CD8-positive, alpha-beta memory T cell (primary cell): ENCODE data around the gene SPRR2D. TPM values are rescaled to one million over a fixed set of nuclear protein-coding genes. Genes with fewer than 3 reads are reported as not detected.
"Not testable (repeated sequence)": the region's sequence is repeated elsewhere in the genome, so short reads cannot be mapped to it uniquely, and the experiment has no call there.

Experiments used
- CTCF ChIA-PET: fragments of 350-600 bp; sonication (Branson Sonifier 250); formaldehyde crosslinking; loops from one replicate; lab custom pipeline; 2021; ENCODE audit warnings: antibody characterized with exemption; lab: Charles Lee
- POLR2A ChIA-PET: fragments of 350-600 bp; sonication (Branson Sonifier 250); formaldehyde crosslinking; loops from one replicate; lab custom pipeline; 2021; ENCODE audit warnings: antibody characterized with exemption; lab: Charles Lee
- DNase-seq, 5 donors: peaks; one replicate each; pipeline versions ENCODE4 v3.0.0 to v3.0.0-alpha.2; 2020 to 2022; ENCODE audit warnings: mixed read lengths in 1 of 5
- H3K27ac ChIP-seq: one replicate; pipeline ENCODE4 v1.7.0; 2013; ENCODE audit warnings: low read depth, mild to moderate bottlenecking, low read length, moderate library complexity
- H3K27me3 ChIP-seq: 2 replicates; pipeline ENCODE4 v1.7.0; 2013; ENCODE audit warnings: low read length, mild to moderate bottlenecking; ENCODE audit not compliant: insufficient read depth, poor library complexity, severe bottlenecking
- H3K36me3 ChIP-seq: 2 replicates; pipeline ENCODE4 v1.7.0; 2013; ENCODE audit warnings: mild to moderate bottlenecking, low read length, moderate library complexity; ENCODE audit not compliant: insufficient read depth
- H3K4me1 ChIP-seq: 2 replicates; pipeline ENCODE4 v1.7.0; 2013; ENCODE audit warnings: mild to moderate bottlenecking, low read length, moderate library complexity; ENCODE audit not compliant: insufficient read depth
- H3K4me3 ChIP-seq: 2 replicates; pipeline ENCODE4 v1.7.0; 2013; ENCODE audit warnings: mild to moderate bottlenecking, low read length
- H3K9me3 ChIP-seq: 2 replicates; pipeline ENCODE4 v1.7.0; 2013; ENCODE audit warnings: mild to moderate bottlenecking, low read length
- H3K27ac Mint-ChIP-seq, 8 donors: one replicate each; pipeline ENCODE4 v1.8.0; 2020 to 2021; ENCODE audit warnings: mixed read lengths in 8 of 8, mild to moderate bottlenecking in 6 of 8, inconsistent platforms in 3 of 8, moderate library complexity in 3 of 8
- H3K27me3 Mint-ChIP-seq, 2 donors: one replicate each; pipeline ENCODE4 v1.8.0; 2020 to 2021; ENCODE audit warnings: mixed read lengths in 2 of 2, mild to moderate bottlenecking in 1 of 2, moderate library complexity in 1 of 2
- H3K36me3 Mint-ChIP-seq, 3 donors: one replicate each; pipeline ENCODE4 v1.8.0; 2020 to 2021; ENCODE audit warnings: mixed read lengths in 3 of 3, inconsistent platforms in 1 of 3, mild to moderate bottlenecking in 1 of 3
- H3K4me1 Mint-ChIP-seq, 3 donors: one replicate each; pipeline ENCODE4 v1.8.0; 2020 to 2021; ENCODE audit warnings: mixed read lengths in 3 of 3, inconsistent platforms in 1 of 3, mild to moderate bottlenecking in 1 of 3
- H3K4me3 Mint-ChIP-seq, 7 donors: one replicate each; pipeline ENCODE4 v1.8.0; 2020 to 2021; ENCODE audit warnings: mixed read lengths in 7 of 7, mild to moderate bottlenecking in 6 of 7, moderate library complexity in 4 of 7, inconsistent platforms in 2 of 7
- H3K9me3 Mint-ChIP-seq, 5 donors: one replicate each; pipeline ENCODE4 v1.8.0; 2020 to 2022; ENCODE audit warnings: mixed read lengths in 5 of 5, mild to moderate bottlenecking in 3 of 5, moderate library complexity in 2 of 5, inconsistent platforms in 1 of 5
- polyA plus RNA-seq: library from polyadenylated mRNA; unstranded; fragments of 300-500 nt; fragmentation: Illumina TruSeq; gene quantifications from one replicate; pipeline ENCODE4 v1.2.3, GENCODE V29; 2021
- total RNA-seq, 2 experiments: library from RNA; stranded (reverse); gene quantifications; one replicate each; pipeline ENCODE4 v1.2.3, GENCODE V29; 2021

SPRR2D gene
- total and polyA plus RNA-seq, 3 experiments from 2014 or later, result not detected

DNA sequence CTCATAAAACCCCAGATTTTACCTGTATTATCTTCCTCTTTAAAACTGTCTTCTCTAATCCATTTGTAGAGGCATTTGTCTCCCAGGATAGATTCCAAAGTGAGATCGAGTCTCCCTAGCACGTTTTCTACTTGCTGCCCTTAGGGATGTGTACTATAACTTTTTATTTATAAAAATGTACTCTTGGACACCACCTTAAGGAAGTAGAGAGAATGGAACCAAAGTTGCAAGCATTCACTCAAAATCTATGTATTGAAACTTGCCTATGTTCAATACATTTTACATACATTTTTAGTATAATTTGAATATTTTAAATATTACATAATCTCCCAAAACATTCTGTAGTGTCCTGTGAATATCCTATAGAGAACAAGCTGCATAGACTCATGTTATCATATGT lies 17.2 kb upstream of the SPRR2D start:
- no peak overlapping the region for H3K27ac ChIP-seq
- Mint-ChIP-seq H3K36me3 (no peaks in the 10 kb centered on the region), H3K4me3 (no peak overlapping the region), H3K27me3 (peaks cover 6 to 44% of the 10 kb centered on the region in 2 donors), H3K4me1 (no peaks in the 10 kb centered on the region), H3K27ac (no peak overlapping the region), H3K9me3 (peaks cover 0 to 5% (median 0%) of the 10 kb centered on the region in 5 donors)
- no peaks in the 10 kb centered on the region for H3K27me3 ChIP-seq
- POLR2A ChIA-PET, result no interaction called here
- H3K9me3 ChIP-seq, result no peaks in the 10 kb centered on the region
- no peaks in the 10 kb centered on the region for H3K36me3 ChIP-seq
- no peak for DNase-seq
- no peaks in the 10 kb centered on the region for H3K4me1 ChIP-seq
- CTCF ChIA-PET, result no interaction called here
- H3K4me3 ChIP-seq, result no peak overlapping the region

DNA sequence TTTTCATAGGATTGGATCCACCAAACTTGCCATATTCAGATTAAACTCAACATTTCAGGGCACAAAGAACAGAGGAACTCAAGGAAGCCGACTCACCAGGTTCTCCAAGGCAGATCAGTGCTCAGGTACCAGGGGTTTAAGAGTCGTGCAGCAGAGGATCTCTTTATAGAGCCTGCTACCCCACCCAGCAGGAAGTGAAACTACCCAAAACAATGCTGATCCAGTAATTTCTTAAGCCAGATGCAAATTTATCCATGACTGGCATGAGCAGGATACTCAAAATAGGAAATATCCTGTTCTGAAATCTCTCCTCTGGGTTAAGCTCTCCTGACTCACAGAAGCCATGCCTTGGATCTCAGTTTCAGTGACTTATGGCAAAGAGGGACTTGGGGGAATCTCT lies 16.5 kb upstream of the SPRR2D start, which contains the start of gene SPRR2A:
Gene SPRR2A, minus strand, starts transcription at position 138 of the 400 bp plus-strand sequence. CDS start 777 bp downstream, outside the sequence.
- ChIA-PET CTCF (no interaction called here), POLR2A (no interaction called here)
- H3K36me3 ChIP-seq, result no peaks in the 10 kb centered on the region
- no peaks in the 10 kb centered on the region for H3K4me1 ChIP-seq
- H3K36me3 Mint-ChIP-seq, result no peaks in the 10 kb centered on the region
- no peak for DNase-seq
- no peaks in the 10 kb centered on the region for H3K9me3 ChIP-seq
- H3K27ac ChIP-seq, result no peak within 1 kb of the TSS
- no peak within 1 kb of the TSS for H3K27ac Mint-ChIP-seq
- no peaks in the 10 kb centered on the region for H3K4me1 Mint-ChIP-seq
- no peaks in the 10 kb centered on the region for H3K27me3 ChIP-seq
- H3K9me3 Mint-ChIP-seq, result peaks cover 0 to 4% (median 0%) of the 10 kb centered on the region in 5 donors
- H3K4me3 ChIP-seq, result no peak within 1 kb of the TSS
- H3K27me3 Mint-ChIP-seq, result peaks cover 9 to 49% of the 10 kb centered on the region in 2 donors
- H3K4me3 Mint-ChIP-seq, result no peak within 1 kb of the TSS

DNA sequence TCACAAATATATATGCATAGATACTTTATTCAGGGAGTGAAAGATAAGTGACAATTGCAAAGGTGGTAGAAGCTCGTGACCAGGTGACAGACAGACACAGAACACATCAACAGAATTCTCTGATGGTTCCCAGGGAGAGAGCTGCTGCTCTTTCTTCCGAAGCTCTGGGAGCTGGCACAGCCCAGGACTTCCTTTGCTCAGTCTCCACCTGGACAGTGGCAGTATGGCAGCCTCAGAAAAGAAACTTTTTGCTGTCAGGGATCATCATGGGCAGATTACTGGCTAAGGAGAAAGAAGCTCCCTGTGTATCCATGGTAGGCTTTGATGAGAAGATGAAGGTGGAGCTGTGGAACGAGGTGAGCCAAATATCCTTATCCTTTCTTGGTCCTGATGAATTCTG lies 15.2 kb upstream of the SPRR2D start:
- H3K27me3 Mint-ChIP-seq, result peaks cover 10 to 52% of the 10 kb centered on the region in 2 donors
- CTCF ChIA-PET, H3K27ac ChIP-seq, POLR2A ChIA-PET, H3K4me3 Mint-ChIP-seq, H3K4me3 ChIP-seq, H3K36me3 ChIP-seq, H3K9me3 Mint-ChIP-seq, H3K9me3 ChIP-seq, H3K4me1 ChIP-seq, H3K4me1 Mint-ChIP-seq, H3K27me3 ChIP-seq, H3K27ac Mint-ChIP-seq, H3K36me3 Mint-ChIP-seq, DNase-seq: not testable (repeated sequence)

DNA sequence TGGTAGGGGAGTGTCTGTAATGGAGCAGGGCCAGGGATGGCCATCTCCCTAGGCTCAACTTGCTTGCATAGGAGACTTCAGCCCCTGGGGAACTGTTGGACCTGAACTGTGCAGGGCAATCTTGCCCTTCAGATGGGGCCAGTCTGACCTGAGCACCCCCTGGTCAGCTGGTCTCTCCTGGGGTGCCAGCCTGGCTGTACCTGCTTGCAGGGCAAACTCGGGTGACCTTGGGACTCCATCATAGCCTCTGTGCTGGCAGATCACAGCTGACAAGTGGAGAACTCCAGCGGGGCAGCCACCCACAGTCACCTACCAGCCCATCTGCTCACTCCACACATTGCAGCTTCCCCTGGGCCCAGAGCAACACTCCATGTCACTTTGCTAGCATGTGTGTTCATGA lies 8.3 kb upstream of the SPRR2D start:
- Mint-ChIP-seq H3K36me3 (no peaks in the 10 kb centered on the region), H3K27ac (no peak overlapping the region), H3K4me3 (no peak overlapping the region), H3K27me3 (peaks cover 20 to 57% of the 10 kb centered on the region in 2 donors), H3K4me1 (no peaks in the 10 kb centered on the region), H3K9me3 (peaks cover 0 to 4% (median 0%) of the 10 kb centered on the region in 5 donors)
- no peak for DNase-seq
- Histone ChIP-seq H3K27me3 (no peaks in the 10 kb centered on the region), H3K4me3 (no peak overlapping the region), H3K36me3 (no peaks in the 10 kb centered on the region), H3K27ac (no peak overlapping the region), H3K9me3 (no peaks in the 10 kb centered on the region), H3K4me1 (no peaks in the 10 kb centered on the region)
- ChIA-PET POLR2A (no interaction called here), CTCF (no interaction called here)

DNA sequence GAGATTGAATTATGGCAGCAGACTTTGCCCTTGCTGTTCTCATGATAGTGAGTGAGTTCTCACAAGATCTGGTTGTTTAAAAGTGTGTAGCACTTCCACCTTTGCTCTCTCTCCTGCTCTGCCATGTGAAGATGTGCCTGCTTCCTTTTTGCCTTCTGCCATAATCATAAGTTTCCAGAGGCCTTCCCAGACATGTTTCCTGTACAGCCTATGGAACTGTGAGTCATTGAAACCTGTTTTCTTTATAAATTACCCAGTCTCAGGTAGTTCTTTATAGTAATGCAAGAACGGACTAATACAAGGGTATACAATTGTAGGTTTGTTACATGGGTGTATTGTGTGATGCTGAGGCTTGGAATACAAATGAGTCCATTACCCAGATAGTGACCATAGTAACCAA lies 5.7 kb downstream of the SPRR2D start:
- no peaks in the 10 kb centered on the region for H3K27me3 ChIP-seq
- no peak overlapping the region for H3K27ac Mint-ChIP-seq
- H3K36me3 Mint-ChIP-seq, result no peaks in the 10 kb centered on the region
- peaks cover 12 to 21% of the 10 kb centered on the region in 2 donors for H3K27me3 Mint-ChIP-seq
- no peaks in the 10 kb centered on the region for H3K36me3 ChIP-seq
- H3K9me3 ChIP-seq, result no peaks in the 10 kb centered on the region
- no peak overlapping the region for H3K4me3 ChIP-seq
- no peaks in the 10 kb centered on the region for H3K4me1 ChIP-seq
- peaks cover 0 to 2% (median 0%) of the 10 kb centered on the region in 5 donors for H3K9me3 Mint-ChIP-seq
- POLR2A ChIA-PET, result no interaction called here
- CTCF ChIA-PET, result no interaction called here
- DNase-seq, result no peak
- no peak overlapping the region for H3K27ac ChIP-seq
- H3K4me1 Mint-ChIP-seq, result no peaks in the 10 kb centered on the region
- no peak overlapping the region for H3K4me3 Mint-ChIP-seq

DNA sequence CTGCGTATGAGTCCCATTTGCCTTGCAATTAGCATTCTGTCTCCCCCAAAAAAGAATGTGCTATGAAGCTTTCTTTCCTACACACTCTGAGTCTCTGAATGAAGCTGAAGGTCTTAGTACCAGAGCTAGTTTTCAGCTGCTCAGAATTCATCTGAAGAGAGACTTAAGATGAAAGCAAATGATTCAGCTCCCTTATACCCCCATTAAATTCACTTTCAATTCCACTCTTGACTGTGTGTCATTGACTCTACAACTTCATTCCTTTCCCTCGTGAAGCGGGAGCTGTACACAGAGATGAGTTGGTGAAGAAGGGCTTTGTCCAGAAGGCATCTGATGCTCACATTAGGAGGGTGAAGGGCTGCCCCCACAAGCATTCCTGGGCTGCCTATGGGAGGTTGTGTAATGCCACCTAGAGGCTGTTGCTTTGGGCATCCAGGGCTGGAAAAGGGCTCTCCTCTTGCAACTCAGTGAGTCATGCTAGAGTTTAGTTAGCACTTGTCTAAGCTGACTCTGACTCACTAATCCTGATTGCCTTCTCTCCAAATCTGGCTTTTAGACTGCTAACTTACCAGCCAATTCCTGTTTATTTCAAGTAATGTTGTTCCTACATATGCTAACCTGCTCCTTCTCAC lies 8.1 kb downstream of the SPRR2D start:
- DNase-seq, result no peak

DNA sequence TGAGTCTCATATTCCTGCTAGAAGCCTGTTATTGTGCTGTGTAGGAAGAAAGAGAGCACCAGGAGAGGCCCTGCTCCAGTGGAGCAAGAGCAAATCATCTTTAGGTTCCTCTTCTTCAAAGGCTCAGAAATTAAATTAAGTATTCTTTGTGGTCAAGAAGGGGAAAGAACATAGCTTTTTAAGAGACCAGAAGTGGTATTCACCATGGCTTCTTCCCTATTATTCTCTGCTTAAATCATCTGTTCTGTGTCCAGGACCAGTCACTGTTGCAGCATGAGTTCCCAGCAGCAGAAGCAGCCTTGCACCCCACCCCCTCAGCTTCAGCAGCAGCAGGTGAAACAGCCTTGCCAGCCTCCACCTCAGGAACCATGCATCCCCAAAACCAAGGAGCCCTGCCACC lies 8.8 kb downstream of the SPRR2D start:
- peaks cover 0 to 2% (median 0%) of the 10 kb centered on the region in 5 donors for H3K9me3 Mint-ChIP-seq
- no peaks in the 10 kb centered on the region for H3K4me1 Mint-ChIP-seq
- no peaks in the 10 kb centered on the region for H3K27me3 ChIP-seq
- H3K36me3 ChIP-seq, result no peaks in the 10 kb centered on the region
- H3K4me3 ChIP-seq, result no peak overlapping the region
- no peaks in the 10 kb centered on the region for H3K36me3 Mint-ChIP-seq
- ChIA-PET POLR2A (no interaction called here), CTCF (no interaction called here)
- no peaks in the 10 kb centered on the region for H3K9me3 ChIP-seq
- peaks cover 12 to 14% of the 10 kb centered on the region in 2 donors for H3K27me3 Mint-ChIP-seq
- no peaks in the 10 kb centered on the region for H3K4me1 ChIP-seq
- H3K27ac ChIP-seq, result no peak overlapping the region
- H3K27ac Mint-ChIP-seq, result no peak overlapping the region
- no peak for DNase-seq
- no peak overlapping the region for H3K4me3 Mint-ChIP-seq

More for the DNA sequence above, 8.1 kb downstream of the SPRR2D start:
- Histone ChIP-seq H3K27ac (no peak overlapping the region), H3K4me3 (no peak overlapping the region), H3K27me3 (no peaks in the 10 kb centered on the region), H3K9me3 (no peaks in the 10 kb centered on the region), H3K4me1 (no peaks in the 10 kb centered on the region), H3K36me3 (no peaks in the 10 kb centered on the region)
- Mint-ChIP-seq H3K9me3 (peaks cover 0 to 2% (median 0%) of the 10 kb centered on the region in 5 donors), H3K4me3 (no peak overlapping the region), H3K27ac (no peak overlapping the region), H3K27me3 (peaks cover 15% of the 10 kb centered on the region in 2 donors), H3K4me1 (no peaks in the 10 kb centered on the region), H3K36me3 (no peaks in the 10 kb centered on the region)
- CTCF ChIA-PET, result no interaction called here
- POLR2A ChIA-PET, result no interaction called here

DNA sequence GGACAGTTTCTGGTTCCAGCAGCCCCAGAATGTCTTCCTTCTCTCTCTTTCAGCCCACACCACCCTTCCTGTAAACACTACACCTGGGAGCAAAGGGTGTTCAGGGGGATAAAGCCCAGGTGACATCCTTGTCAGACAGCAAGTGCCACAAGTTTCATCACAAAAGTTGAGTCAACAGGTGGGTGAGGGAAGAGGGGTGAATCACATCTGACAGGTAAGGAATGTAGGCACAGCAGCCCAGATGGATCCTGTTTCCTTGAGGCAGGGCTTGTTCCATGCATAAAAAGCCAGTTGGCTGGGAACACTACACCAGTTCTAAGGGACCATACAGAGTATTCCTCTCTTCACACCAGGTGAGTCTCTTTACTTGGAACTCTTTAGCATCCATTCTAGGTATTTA lies 10.0 kb downstream of the SPRR2D start, which contains the start of gene SPRR1B:
Gene SPRR1B, plus strand, starts transcription at position 309 of the 400 bp plus-strand sequence. CDS start 1,143 bp downstream, outside the sequence.
- no peaks in the 10 kb centered on the region for H3K9me3 ChIP-seq
- POLR2A ChIA-PET, result no interaction called here
- no peak within 1 kb of the TSS for H3K4me3 ChIP-seq
- H3K36me3 ChIP-seq, result no peaks in the 10 kb centered on the region
- no peaks in the 10 kb centered on the region for H3K4me1 Mint-ChIP-seq
- H3K36me3 Mint-ChIP-seq, result no peaks in the 10 kb centered on the region
- H3K4me3 Mint-ChIP-seq, result no peak within 1 kb of the TSS
- CTCF ChIA-PET, result no interaction called here
- H3K27ac Mint-ChIP-seq, result no peak within 1 kb of the TSS
- peaks cover 11 to 12% of the 10 kb centered on the region in 2 donors for H3K27me3 Mint-ChIP-seq
- H3K27ac ChIP-seq, result no peak within 1 kb of the TSS
- no peaks in the 10 kb centered on the region for H3K27me3 ChIP-seq
- DNase-seq, result no peak
- peaks cover 0 to 2% (median 1%) of the 10 kb centered on the region in 5 donors for H3K9me3 Mint-ChIP-seq
- H3K4me1 ChIP-seq, result no peaks in the 10 kb centered on the region
